HEK293 (cell line): ENCODE data around the gene CDH5.

Experiments used
- CTCF ChIP-seq: fragments of 450-650 bp; formaldehyde crosslinking; IDR thresholded peaks from 2 replicates; pipeline ENCODE4 v1.5.1; 2016; ENCODE audit warnings: missing biosample characterization, missing genetic modification characterization
- IKZF3 ChIP-seq: fragments of 450-650 bp; IDR thresholded peaks from 2 replicates; pipeline ENCODE4 v1.5.0; 2018; ENCODE audit warnings: missing biosample characterization, mild to moderate bottlenecking, missing genetic modification characterization, moderate library complexity
- PRDM2 ChIP-seq: fragments of 450-650 bp; formaldehyde crosslinking; IDR thresholded peaks from 2 replicates; pipeline ENCODE4 v1.5.1; 2016; ENCODE audit warnings: missing biosample characterization, missing genetic modification characterization, borderline replicate concordance
- YY1 ChIP-seq: fragments of 450-650 bp; formaldehyde crosslinking; IDR thresholded peaks from 2 replicates; pipeline ENCODE4 v1.5.1; 2018; ENCODE audit warnings: missing biosample characterization, missing genetic modification characterization
- ZFP69B ChIP-seq: fragments of 450-650 bp; formaldehyde crosslinking; IDR thresholded peaks from 2 replicates; pipeline ENCODE4 v1.5.1; 2016; ENCODE audit warnings: missing biosample characterization, missing genetic modification characterization
- ZNF138 ChIP-seq: fragments of 450-650 bp; formaldehyde crosslinking; IDR thresholded peaks from 2 replicates; pipeline ENCODE4 v1.5.1; 2016; ENCODE audit warnings: missing biosample characterization, missing genetic modification characterization, borderline replicate concordance
- ZNF146 ChIP-seq: fragments of 450-650 bp; formaldehyde crosslinking; IDR thresholded peaks from 2 replicates; pipeline ENCODE4 v1.5.1; 2016; ENCODE audit warnings: missing biosample characterization, missing genetic modification characterization
- ZNF274 ChIP-seq, 2 experiments: fragments of 200-500 bp in 1 of 2; fragments of 450-650 bp in 1 of 2; sonication (Bioruptor generic) in 1 of 2; formaldehyde crosslinking in 1 of 2; IDR thresholded peaks; 2 replicates each; pipeline versions ENCODE4 v1.5.1 to v1.6.1; 2014 to 2016; ENCODE audit warnings: borderline replicate concordance in 1 of 2, inconsistent platforms in 1 of 2, low read length in 1 of 2, missing biosample characterization in 1 of 2, missing genetic modification characterization in 1 of 2
- ZNF398 ChIP-seq: fragments of 450-650 bp; formaldehyde crosslinking; IDR thresholded peaks from 2 replicates; pipeline ENCODE4 v1.5.1; 2017; ENCODE audit warnings: missing biosample characterization, missing genetic modification characterization
- ZNF639 ChIP-seq: fragments of 450-650 bp; formaldehyde crosslinking; IDR thresholded peaks from 2 replicates; pipeline ENCODE4 v1.5.1; 2016; ENCODE audit warnings: missing biosample characterization, missing genetic modification characterization

GRCh38 chr16:66426112-66427035, 59.9 kb downstream of the CDH5 start:
- TF ChIP-seq ZFP69B (no peak), ZNF398 (tag by site-specific recombination) (no peak), CTCF (tag by site-specific recombination) (no peak), PRDM2 (tag by site-specific recombination) (no peak), IKZF3 (no peak), ZNF146 (tag by site-specific recombination) (no peak), ZNF138 (tag by site-specific recombination) (no peak), ZNF639 (tag by site-specific recombination) (no peak), YY1 (tag by site-specific recombination) (no peak), ZNF274 (IDR thresholded peaks at IDR 0.05; ENCODE audit: low read length) (no peak), ZNF274 (tag by site-specific recombination; IDR thresholded peaks at IDR 0.05; ENCODE audit: borderline replicate concordance) (no peak)
